Measurements from ENCODE around the gene CASKIN2.
A peak's percentile ranks its signal among the peaks of the same experiment; 100 is the strongest.
"Not testable (repeated sequence)": the region's sequence is repeated elsewhere in the genome, so short reads cannot be mapped to it uniquely, and the experiment has no call there.

The CASKIN2 gene

GRCh38 chr17:75493476-75494129 is 21.7 kb downstream of the CASKIN2 start:
- no peak for DNase-seq (ENCODE audit: low read depth in 3 of 3, low spot score in 1 of 3)

- no peak for DNase-seq (ENCODE audit: low read depth in 3 of 3, low spot score in 1 of 3)
Observed at GRCh38 chr17:75492555-75493168, 22.7 kb downstream of the CASKIN2 start.

GRCh38 chr17:75491680-75492079 is 23.7 kb downstream of the CASKIN2 start:
- no peak for DNase-seq (ENCODE audit: low read depth in 3 of 3, low spot score in 1 of 3)

- DNase-seq (ENCODE audit: low read depth in 3 of 3, low spot score in 1 of 3) = no peak
Observed at GRCh38 chr17:75490953-75491649, 24.2 kb downstream of the CASKIN2 start.

GRCh38 chr17:75490173-75490743 is 25.1 kb downstream of the CASKIN2 start:
- no peak for DNase-seq (ENCODE audit: low read depth in 3 of 3, low spot score in 1 of 3)

- no peak for DNase-seq (ENCODE audit: low read depth in 3 of 3, low spot score in 1 of 3)
Observed at GRCh38 chr17:75489511-75489955, 25.8 kb downstream of the CASKIN2 start.

- DNase-seq (ENCODE audit: low read depth in 3 of 3, low spot score in 1 of 3) = no peak
Observed at GRCh38 chr17:75488693-75489510, 26.4 kb downstream of the CASKIN2 start.

GRCh38 chr17:75487351-75488070 is 27.8 kb downstream of the CASKIN2 start:
- peak in 1 of 3 donors; percentile 10 for DNase-seq (ENCODE audit: low read depth in 3 of 3, low spot score in 1 of 3)

- DNase-seq (ENCODE audit: low read depth in 3 of 3, low spot score in 1 of 3) = no peak
Observed at GRCh38 chr17:75486951-75487350, 28.4 kb downstream of the CASKIN2 start.

GRCh38 chr17:75486151-75486550 is 29.2 kb downstream of the CASKIN2 start:
- no peak for DNase-seq (ENCODE audit: low read depth in 3 of 3, low spot score in 1 of 3)

GRCh38 chr17:75485688-75486087 is 29.6 kb downstream of the CASKIN2 start:
- DNase-seq (ENCODE audit: low read depth in 3 of 3, low spot score in 1 of 3) = no peak

GRCh38 chr17:75482098-75482942 is 33.0 kb downstream of the CASKIN2 start:
- DNase-seq (ENCODE audit: low read depth in 3 of 3, low spot score in 1 of 3) = no peak

GRCh38 chr17:75481194-75482068 is 33.9 kb downstream of the CASKIN2 start:
- DNase-seq (ENCODE audit: low read depth in 3 of 3, low spot score in 1 of 3) = no peak

GRCh38 chr17:75480281-75480680 is 35.1 kb downstream of the CASKIN2 start:
- no peak for DNase-seq (ENCODE audit: low read depth in 3 of 3, low spot score in 1 of 3)

- DNase-seq (ENCODE audit: low read depth in 3 of 3, low spot score in 1 of 3) = no peak
Observed at GRCh38 chr17:75478508-75478907, 36.8 kb downstream of the CASKIN2 start.

GRCh38 chr17:75477490-75477862 is 37.9 kb downstream of the CASKIN2 start:
- DNase-seq (ENCODE audit: low read depth in 3 of 3, low spot score in 1 of 3) = not testable (repeated sequence)

GRCh38 chr17:75476752-75477489 is 38.4 kb downstream of the CASKIN2 start:
- no peak for DNase-seq (ENCODE audit: low read depth in 3 of 3, low spot score in 1 of 3)

- no peak for DNase-seq (ENCODE audit: low read depth in 3 of 3, low spot score in 1 of 3)
Observed at GRCh38 chr17:75476271-75476671, 39.1 kb downstream of the CASKIN2 start.

Data from stimulated activated CD4-positive, alpha-beta T cell treated with anti-CD3 and anti-CD28 coated beads, TNF-alpha, amount 100 ng/mL, for 1 hour (primary cell).